ENCODE measurements around the gene SASH1.

Gene SASH1

DNA sequence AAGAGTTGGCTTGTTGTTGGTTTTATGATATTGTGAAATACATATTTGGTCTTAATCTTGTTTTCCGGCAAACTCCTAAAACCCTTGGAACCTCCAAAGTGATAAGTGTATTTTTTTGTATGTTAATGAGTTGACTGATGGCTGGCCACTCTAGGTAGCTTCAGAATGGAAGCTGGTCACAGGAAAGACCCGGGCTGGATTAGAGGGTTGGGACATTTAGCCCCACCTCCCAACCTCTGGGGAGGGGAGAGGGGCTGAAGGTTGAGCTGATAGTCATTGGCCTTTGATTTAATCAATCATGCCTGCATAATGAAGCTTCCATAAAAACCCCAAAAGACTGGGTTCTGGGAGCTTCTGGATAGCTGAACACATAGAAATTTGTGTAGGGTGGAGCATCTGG, 42.7 kb downstream of the SASH1 start:
- Histone ChIP-seq H3K27ac (ENCODE audit: low read depth, low read length) (no peak overlapping the region), H3K9ac (ENCODE audit: low read length) (no peak overlapping the region), H3F3A (ENCODE audit: insufficient read depth) (no peaks in the 10 kb centered on the region), H3K9me2 (replicated peaks; ENCODE audit: insufficient read depth, low read length) (no peaks in the 10 kb centered on the region), H3K79me2 (ENCODE audit: insufficient read depth, low read length) (no peaks in the 10 kb centered on the region), H3K4me3 (ENCODE audit: insufficient read depth, low read length, poor library complexity, severe bottlenecking) (no peak overlapping the region), H3K9me3 (ENCODE audit: insufficient read depth, low read length) (no peaks in the 10 kb centered on the region), H3K36me3 (ENCODE audit: low read length) (no peaks in the 10 kb centered on the region), H3K27me3 (ENCODE audit: low read length) (no peaks in the 10 kb centered on the region), H2AFZ (ENCODE audit: low read depth, low read length, severe bottlenecking) (no peak overlapping the region), H4K20me1 (ENCODE audit: low read depth, low read length) (no peaks in the 10 kb centered on the region), H3K4me2 (ENCODE audit: low read depth, low read length, poor library complexity, severe bottlenecking) (no peak overlapping the region)
- no peak for TF ChIP-seq CTCF (IDR thresholded peaks at IDR 0.05; ENCODE audit: insufficient read depth, low read length, poor library complexity, severe bottlenecking)
- TF ChIP-seq EZH2phosphoT487 (conservative IDR thresholded peaks at IDR 0.05; ENCODE audit: low read length) = no peak

DNA sequence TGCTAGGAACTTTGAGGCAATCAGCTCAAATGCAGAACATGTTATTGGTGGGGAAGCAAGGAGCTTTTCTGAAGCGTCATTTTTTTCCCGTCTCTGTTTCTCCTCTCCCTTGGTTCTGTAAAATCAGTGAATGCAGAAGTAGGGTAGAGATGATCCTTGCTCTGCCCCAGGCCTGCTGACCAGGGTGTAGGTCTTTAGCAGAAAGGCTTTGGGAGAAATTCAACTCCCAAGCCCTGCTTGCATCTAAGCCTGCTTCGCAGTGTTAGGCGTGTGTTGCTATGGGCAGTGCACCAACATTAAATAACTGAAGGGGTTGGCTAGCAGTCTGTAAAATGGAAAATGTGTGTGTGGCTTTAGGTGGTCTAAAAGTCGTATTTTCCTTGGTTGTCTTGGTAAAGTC, 45.9 kb downstream of the SASH1 start:
- H3K79me2 ChIP-seq (ENCODE audit: insufficient read depth, low read length) = no peaks in the 10 kb centered on the region

GRCh38 chr6:148389086-148389485, 46.4 kb downstream of the SASH1 start:
- Histone ChIP-seq H3K27me3 (ENCODE audit: low read length) (no peaks in the 10 kb centered on the region), H3K4me3 (ENCODE audit: insufficient read depth, low read length, poor library complexity, severe bottlenecking) (no peak overlapping the region), H4K20me1 (ENCODE audit: low read depth, low read length) (no peaks in the 10 kb centered on the region), H3K9me2 (replicated peaks; ENCODE audit: insufficient read depth, low read length) (no peaks in the 10 kb centered on the region), H3K4me2 (ENCODE audit: low read depth, low read length, poor library complexity, severe bottlenecking) (no peak overlapping the region), H3K79me2 (ENCODE audit: insufficient read depth, low read length) (no peaks in the 10 kb centered on the region), H2AFZ (ENCODE audit: low read depth, low read length, severe bottlenecking) (no peak overlapping the region), H3F3A (ENCODE audit: insufficient read depth) (no peaks in the 10 kb centered on the region), H3K9ac (ENCODE audit: low read length) (no peak overlapping the region), H3K9me3 (ENCODE audit: insufficient read depth, low read length) (no peaks in the 10 kb centered on the region), H3K27ac (ENCODE audit: low read depth, low read length) (no peak overlapping the region), H3K36me3 (ENCODE audit: low read length) (no peaks in the 10 kb centered on the region)
- TF ChIP-seq CTCF (IDR thresholded peaks at IDR 0.05; ENCODE audit: insufficient read depth, low read length, poor library complexity, severe bottlenecking) = no peak
- TF ChIP-seq EZH2phosphoT487 (conservative IDR thresholded peaks at IDR 0.05; ENCODE audit: low read length) = no peak

More for the DNA sequence above, 45.9 kb downstream of the SASH1 start:
- TF ChIP-seq CTCF (IDR thresholded peaks at IDR 0.05; ENCODE audit: insufficient read depth, low read length, poor library complexity, severe bottlenecking) = no peak
- no peak for TF ChIP-seq EZH2phosphoT487 (conservative IDR thresholded peaks at IDR 0.05; ENCODE audit: low read length)
- Histone ChIP-seq H3K27ac (ENCODE audit: low read depth, low read length) (no peak overlapping the region), H3K4me2 (ENCODE audit: low read depth, low read length, poor library complexity, severe bottlenecking) (no peak overlapping the region), H3F3A (ENCODE audit: insufficient read depth) (no peaks in the 10 kb centered on the region), H3K9ac (ENCODE audit: low read length) (no peak overlapping the region), H3K9me2 (replicated peaks; ENCODE audit: insufficient read depth, low read length) (no peaks in the 10 kb centered on the region), H2AFZ (ENCODE audit: low read depth, low read length, severe bottlenecking) (no peak overlapping the region), H4K20me1 (ENCODE audit: low read depth, low read length) (no peaks in the 10 kb centered on the region), H3K9me3 (ENCODE audit: insufficient read depth, low read length) (no peaks in the 10 kb centered on the region), H3K4me3 (ENCODE audit: insufficient read depth, low read length, poor library complexity, severe bottlenecking) (no peak overlapping the region), H3K36me3 (ENCODE audit: low read length) (no peaks in the 10 kb centered on the region), H3K27me3 (ENCODE audit: low read length) (no peaks in the 10 kb centered on the region)

All from SU-DHL-6 (cell line).